Adrenal gland (tissue), 5 donors: ENCODE data around the gene ANP32E.

ENCODE experiments used
- POLR2A ChIP-seq, 2 donors: fragments of 450-650 bp; IDR thresholded peaks; one replicate each; pipeline ENCODE4 v1.6.1; 2017; ENCODE audit warnings: antibody characterized with exemption in 2 of 2, mild to moderate bottlenecking in 2 of 2, moderate library complexity in 1 of 2
- TF ChIP-seq, protein P1 (sequence below), 6 experiments: fragments of 450-650 bp in 4 of 6; fragments of 200-600 bp in 2 of 6; sonication (generic) in 1 of 6; IDR thresholded peaks; 1 replicate in 5 of 6; 2 replicates in 1 of 6; pipeline versions ENCODE4 v1.5.1 to v1.8.0; 2016 to 2021; ENCODE audit warnings: antibody characterized with exemption in 6 of 6, mild to moderate bottlenecking in 2 of 6, moderate library complexity in 1 of 6
- donor health status: DM: no; HTN: no; CAD: no.

DNA sequence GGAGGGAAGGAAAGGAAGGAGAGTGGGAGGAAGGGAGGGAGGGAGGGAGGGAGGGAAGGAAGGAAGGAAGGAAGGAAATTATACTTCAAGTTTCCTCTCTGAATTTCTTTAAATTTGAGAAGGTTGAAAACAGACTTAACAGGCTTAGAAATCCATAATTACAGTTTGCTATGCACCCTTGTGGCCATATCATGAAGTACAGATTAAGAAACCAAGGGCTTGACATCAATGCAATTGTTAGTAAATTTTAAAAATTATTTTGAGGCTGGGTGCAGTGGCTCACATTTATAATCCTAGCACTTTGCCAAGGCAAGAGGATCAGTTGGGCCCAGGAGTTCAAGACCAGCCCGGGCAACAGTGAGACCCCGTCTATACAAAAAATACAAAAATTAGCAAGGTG, 14.4 kb downstream of the ANP32E start:
- TF ChIP-seq, protein P1, sequence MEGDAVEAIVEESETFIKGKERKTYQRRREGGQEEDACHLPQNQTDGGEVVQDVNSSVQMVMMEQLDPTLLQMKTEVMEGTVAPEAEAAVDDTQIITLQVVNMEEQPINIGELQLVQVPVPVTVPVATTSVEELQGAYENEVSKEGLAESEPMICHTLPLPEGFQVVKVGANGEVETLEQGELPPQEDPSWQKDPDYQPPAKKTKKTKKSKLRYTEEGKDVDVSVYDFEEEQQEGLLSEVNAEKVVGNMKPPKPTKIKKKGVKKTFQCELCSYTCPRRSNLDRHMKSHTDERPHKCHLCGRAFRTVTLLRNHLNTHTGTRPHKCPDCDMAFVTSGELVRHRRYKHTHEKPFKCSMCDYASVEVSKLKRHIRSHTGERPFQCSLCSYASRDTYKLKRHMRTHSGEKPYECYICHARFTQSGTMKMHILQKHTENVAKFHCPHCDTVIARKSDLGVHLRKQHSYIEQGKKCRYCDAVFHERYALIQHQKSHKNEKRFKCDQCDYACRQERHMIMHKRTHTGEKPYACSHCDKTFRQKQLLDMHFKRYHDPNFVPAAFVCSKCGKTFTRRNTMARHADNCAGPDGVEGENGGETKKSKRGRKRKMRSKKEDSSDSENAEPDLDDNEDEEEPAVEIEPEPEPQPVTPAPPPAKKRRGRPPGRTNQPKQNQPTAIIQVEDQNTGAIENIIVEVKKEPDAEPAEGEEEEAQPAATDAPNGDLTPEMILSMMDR (IDR thresholded peaks at IDR 0.05): peak; percentile 18 to 42 (median 28)
- no peak for TF ChIP-seq POLR2A (IDR thresholded peaks at IDR 0.05)
